GM23338 (cell line): Measurements from ENCODE around the gene CLC. TPM values are rescaled to one million over a fixed set of nuclear protein-coding genes. Genes with fewer than 3 reads are reported as not detected.

ENCODE experiments used
- ATAC-seq: fragments of 200-7000 bp; cut with Tn5 transposase; 3 replicates; pipeline ENCODE4 v1.9.1; 2020
- DNase-seq: peaks from one replicate; pipeline ENCODE4 v3.0.0-alpha.2; 2015; ENCODE audit warnings: low spot score
- H2AFZ ChIP-seq: fragments of 200-600 bp; sonication (generic); 2 replicates; pipeline ENCODE4 v1.8.0; 2016; ENCODE audit warnings: antibody characterized with exemption, mild to moderate bottlenecking, moderate library complexity
- H3F3A ChIP-seq: fragments of 200-600 bp; sonication (generic); replicated peaks from 2 replicates; pipeline ENCODE4 v1.8.0; 2017; ENCODE audit warnings: antibody characterized with exemption, mixed run types, low read depth
- H3K27ac ChIP-seq: fragments of 200-600 bp; sonication (generic); 2 replicates; pipeline ENCODE4 v1.6.1; 2016; ENCODE audit warnings: low read depth
- H3K27me3 ChIP-seq: fragments of 200-600 bp; sonication (generic); 2 replicates; pipeline ENCODE4 v1.8.0; 2016; ENCODE audit warnings: mild to moderate bottlenecking, mixed run types, moderate library complexity; ENCODE audit not compliant: insufficient read depth
- H3K36me3 ChIP-seq: fragments of 200-600 bp; sonication (generic); 2 replicates; pipeline ENCODE4 v1.8.0; 2016; ENCODE audit warnings: mild to moderate bottlenecking; ENCODE audit not compliant: insufficient read depth
- H3K4me1 ChIP-seq: fragments of 200-600 bp; sonication (generic); 2 replicates; pipeline ENCODE4 v1.8.0; 2016; ENCODE audit warnings: mild to moderate bottlenecking, moderate library complexity; ENCODE audit not compliant: insufficient read depth
- H3K4me2 ChIP-seq: fragments of 200-600 bp; sonication (generic); 2 replicates; pipeline ENCODE4 v1.7.1; 2017; ENCODE audit warnings: mixed run types
- H3K4me3 ChIP-seq: fragments of 200-600 bp; sonication (generic); 2 replicates; pipeline ENCODE4 v1.6.1; 2016; ENCODE audit warnings: mixed run types
- H3K79me2 ChIP-seq: fragments of 200-600 bp; sonication (generic); replicated peaks from 2 replicates; pipeline ENCODE4 v1.8.0; 2017; ENCODE audit warnings: mild to moderate bottlenecking; ENCODE audit not compliant: insufficient read depth
- H3K9me2 ChIP-seq: fragments of 200-600 bp; sonication (generic); 2 replicates; pipeline ENCODE4 v1.8.0; 2017; ENCODE audit not compliant: insufficient read depth
- H4K20me1 ChIP-seq: fragments of 200-600 bp; sonication (generic); replicated peaks from 2 replicates; pipeline ENCODE4 v1.8.0; 2017; ENCODE audit warnings: mild to moderate bottlenecking; ENCODE audit not compliant: insufficient read depth
- H3K27ac Mint-ChIP-seq: 2 replicates; pipeline ENCODE4 v1.8.0; 2020; ENCODE audit warnings: inconsistent platforms, mild to moderate bottlenecking, moderate library complexity, mixed read lengths
- H3K27me3 Mint-ChIP-seq: 3 replicates; pipeline ENCODE4 v1.8.0; 2022; ENCODE audit warnings: low read depth, mild to moderate bottlenecking, moderate library complexity, mixed read lengths, inconsistent platforms; ENCODE audit not compliant: insufficient read depth, poor library complexity
- H3K36me3 Mint-ChIP-seq: 3 replicates; pipeline ENCODE4 v1.8.0; 2021; ENCODE audit warnings: low read depth, mild to moderate bottlenecking, inconsistent platforms, moderate library complexity, mixed read lengths
- H3K4me1 Mint-ChIP-seq: 3 replicates; pipeline ENCODE4 v1.8.0; 2020; ENCODE audit warnings: mild to moderate bottlenecking, inconsistent platforms, mixed read lengths
- H3K4me3 Mint-ChIP-seq: 3 replicates; pipeline ENCODE4 v1.8.0; 2021; ENCODE audit warnings: moderate library complexity, mild to moderate bottlenecking, inconsistent platforms, mixed read lengths
- H3K9me3 Mint-ChIP-seq: 3 replicates; pipeline ENCODE4 v1.8.0; 2020; ENCODE audit warnings: moderate library complexity, mild to moderate bottlenecking, inconsistent platforms, mixed read lengths
- CREB1 ChIP-seq: fragments of 250-450 bp; sonication (Bioruptor Pico); IDR thresholded peaks from 2 replicates; pipeline ENCODE4 v1.5.0; 2020; ENCODE audit warnings: low read depth, mild to moderate bottlenecking, moderate library complexity
- ETS1 ChIP-seq: IDR thresholded peaks from 2 replicates; pipeline ENCODE4 v1.6.1; 2016; ENCODE audit warnings: antibody characterized with exemption
- EZH2 ChIP-seq: fragments of 200-600 bp; sonication (generic); IDR thresholded peaks from one replicate; pipeline ENCODE4 v1.8.0; 2017; ENCODE audit warnings: antibody characterized with exemption, mild to moderate bottlenecking, low read depth; ENCODE audit not compliant: unreplicated experiment
- EZH2phosphoT487 ChIP-seq: fragments of 200-600 bp; sonication (generic); IDR thresholded peaks from one replicate; pipeline ENCODE4 v1.8.1; 2018; ENCODE audit warnings: antibody characterized with exemption; ENCODE audit not compliant: unreplicated experiment
- JUNB ChIP-seq: IDR thresholded peaks from one replicate; pipeline ENCODE4 v1.6.1; 2016; ENCODE audit warnings: antibody characterized with exemption; ENCODE audit not compliant: unreplicated experiment
- NANOG ChIP-seq: IDR thresholded peaks from 2 replicates; pipeline ENCODE4 v1.6.1; 2016; ENCODE audit warnings: antibody characterized with exemption, borderline replicate concordance
- POLR2AphosphoS5 ChIP-seq: IDR thresholded peaks from 2 replicates; pipeline ENCODE4 v1.6.1; 2016; ENCODE audit warnings: antibody characterized with exemption, low read depth
- STAT1 ChIP-seq: IDR thresholded peaks from one replicate; pipeline ENCODE4 v1.6.1; 2016; ENCODE audit warnings: antibody characterized with exemption; ENCODE audit not compliant: unreplicated experiment
- ZNF114 ChIP-seq: fragments of 250-450 bp; sonication (Bioruptor Pico); IDR thresholded peaks from 2 replicates; pipeline ENCODE4 v1.5.0; 2020; ENCODE audit warnings: mild to moderate bottlenecking, moderate library complexity
- ZNF331 ChIP-seq: fragments of 250-450 bp; sonication (Bioruptor Pico); IDR thresholded peaks from 2 replicates; pipeline ENCODE4 v1.5.0; 2020; ENCODE audit warnings: low read depth, mild to moderate bottlenecking, moderate library complexity
- polyA plus RNA-seq: library from polyadenylated mRNA; unstranded; fragments of >200 nt; fragmentation: Nextera tagmentation; extraction: Ambion mirVana; gene quantifications from 2 replicates; pipeline ENCODE4 v1.2.1, GENCODE V29; 2016
- total RNA-seq: library from RNA; depleted of rRNA; stranded (reverse); fragments of >200 nt; shearing (Covaris generic); gene quantifications from 2 replicates; pipeline ENCODE4 v1.2.3, GENCODE V29; 2014
- TF ChIP-seq, protein P1 (sequence below): fragments of 250-450 bp; sonication (Bioruptor Pico); IDR thresholded peaks from 2 replicates; pipeline ENCODE4 v1.5.0; 2020; ENCODE audit warnings: mild to moderate bottlenecking, moderate library complexity
- TF ChIP-seq, protein P2 (sequence below): IDR thresholded peaks from one replicate; pipeline ENCODE4 v1.6.1; 2018; ENCODE audit warnings: antibody characterized with exemption; ENCODE audit not compliant: unreplicated experiment

CLC gene
- total and polyA plus RNA-seq, 2 experiments from 2014 or later, result not detected

DNA sequence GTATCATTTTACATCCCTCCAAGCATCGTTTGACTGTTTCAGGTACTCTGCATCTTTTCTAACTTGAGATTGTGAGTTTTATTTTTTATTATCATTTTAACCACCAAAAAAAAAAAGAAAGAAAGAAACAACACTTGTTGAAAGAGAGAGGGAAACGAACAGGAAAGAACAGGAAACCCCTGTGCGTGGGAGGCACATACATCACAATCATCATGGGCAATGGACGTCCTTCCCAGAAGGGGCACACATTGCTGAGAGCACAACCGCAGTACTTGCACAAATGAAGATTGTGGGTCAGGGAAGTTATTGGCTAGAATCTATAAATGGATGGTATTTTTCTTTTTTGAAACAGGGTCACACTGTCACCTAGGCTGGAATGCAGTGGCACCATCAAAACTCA lies 1.7 kb downstream of the CLC start:
- Histone ChIP-seq H3F3A (no peaks in the 10 kb centered on the region), H3K27me3 (no peaks in the 10 kb centered on the region), H2AFZ (no peak overlapping the region), H3K4me2 (no peak overlapping the region), H3K27ac (no peak overlapping the region), H3K4me1 (0 out of 2 replicates have a peak, but pooled peaks cover 12% of the 10 kb centered on the region), H4K20me1 (no peaks in the 10 kb centered on the region), H3K79me2 (no peaks in the 10 kb centered on the region), H3K36me3 (no peaks in the 10 kb centered on the region), H3K4me3 (no peak overlapping the region), H3K9me2 (no peaks in the 10 kb centered on the region)
- ATAC-seq (no peak), DNase-seq (no peak)
- Mint-ChIP-seq H3K4me3 (no peak overlapping the region), H3K4me1 (no peaks in the 10 kb centered on the region), H3K9me3 (no peaks in the 10 kb centered on the region), H3K27ac (no peak overlapping the region), H3K36me3 (no peaks in the 10 kb centered on the region), H3K27me3 (peaks cover 2% of the 10 kb centered on the region)
- no peak for TF ChIP-seq EZH2
- TF ChIP-seq CREB1 (CRISPR knock-in tag), result no peak
- TF ChIP-seq EZH2phosphoT487, result no peak
- no peak for TF ChIP-seq ZNF331 (CRISPR knock-in tag)
- TF ChIP-seq STAT1, result no peak
- TF ChIP-seq, protein P1, sequence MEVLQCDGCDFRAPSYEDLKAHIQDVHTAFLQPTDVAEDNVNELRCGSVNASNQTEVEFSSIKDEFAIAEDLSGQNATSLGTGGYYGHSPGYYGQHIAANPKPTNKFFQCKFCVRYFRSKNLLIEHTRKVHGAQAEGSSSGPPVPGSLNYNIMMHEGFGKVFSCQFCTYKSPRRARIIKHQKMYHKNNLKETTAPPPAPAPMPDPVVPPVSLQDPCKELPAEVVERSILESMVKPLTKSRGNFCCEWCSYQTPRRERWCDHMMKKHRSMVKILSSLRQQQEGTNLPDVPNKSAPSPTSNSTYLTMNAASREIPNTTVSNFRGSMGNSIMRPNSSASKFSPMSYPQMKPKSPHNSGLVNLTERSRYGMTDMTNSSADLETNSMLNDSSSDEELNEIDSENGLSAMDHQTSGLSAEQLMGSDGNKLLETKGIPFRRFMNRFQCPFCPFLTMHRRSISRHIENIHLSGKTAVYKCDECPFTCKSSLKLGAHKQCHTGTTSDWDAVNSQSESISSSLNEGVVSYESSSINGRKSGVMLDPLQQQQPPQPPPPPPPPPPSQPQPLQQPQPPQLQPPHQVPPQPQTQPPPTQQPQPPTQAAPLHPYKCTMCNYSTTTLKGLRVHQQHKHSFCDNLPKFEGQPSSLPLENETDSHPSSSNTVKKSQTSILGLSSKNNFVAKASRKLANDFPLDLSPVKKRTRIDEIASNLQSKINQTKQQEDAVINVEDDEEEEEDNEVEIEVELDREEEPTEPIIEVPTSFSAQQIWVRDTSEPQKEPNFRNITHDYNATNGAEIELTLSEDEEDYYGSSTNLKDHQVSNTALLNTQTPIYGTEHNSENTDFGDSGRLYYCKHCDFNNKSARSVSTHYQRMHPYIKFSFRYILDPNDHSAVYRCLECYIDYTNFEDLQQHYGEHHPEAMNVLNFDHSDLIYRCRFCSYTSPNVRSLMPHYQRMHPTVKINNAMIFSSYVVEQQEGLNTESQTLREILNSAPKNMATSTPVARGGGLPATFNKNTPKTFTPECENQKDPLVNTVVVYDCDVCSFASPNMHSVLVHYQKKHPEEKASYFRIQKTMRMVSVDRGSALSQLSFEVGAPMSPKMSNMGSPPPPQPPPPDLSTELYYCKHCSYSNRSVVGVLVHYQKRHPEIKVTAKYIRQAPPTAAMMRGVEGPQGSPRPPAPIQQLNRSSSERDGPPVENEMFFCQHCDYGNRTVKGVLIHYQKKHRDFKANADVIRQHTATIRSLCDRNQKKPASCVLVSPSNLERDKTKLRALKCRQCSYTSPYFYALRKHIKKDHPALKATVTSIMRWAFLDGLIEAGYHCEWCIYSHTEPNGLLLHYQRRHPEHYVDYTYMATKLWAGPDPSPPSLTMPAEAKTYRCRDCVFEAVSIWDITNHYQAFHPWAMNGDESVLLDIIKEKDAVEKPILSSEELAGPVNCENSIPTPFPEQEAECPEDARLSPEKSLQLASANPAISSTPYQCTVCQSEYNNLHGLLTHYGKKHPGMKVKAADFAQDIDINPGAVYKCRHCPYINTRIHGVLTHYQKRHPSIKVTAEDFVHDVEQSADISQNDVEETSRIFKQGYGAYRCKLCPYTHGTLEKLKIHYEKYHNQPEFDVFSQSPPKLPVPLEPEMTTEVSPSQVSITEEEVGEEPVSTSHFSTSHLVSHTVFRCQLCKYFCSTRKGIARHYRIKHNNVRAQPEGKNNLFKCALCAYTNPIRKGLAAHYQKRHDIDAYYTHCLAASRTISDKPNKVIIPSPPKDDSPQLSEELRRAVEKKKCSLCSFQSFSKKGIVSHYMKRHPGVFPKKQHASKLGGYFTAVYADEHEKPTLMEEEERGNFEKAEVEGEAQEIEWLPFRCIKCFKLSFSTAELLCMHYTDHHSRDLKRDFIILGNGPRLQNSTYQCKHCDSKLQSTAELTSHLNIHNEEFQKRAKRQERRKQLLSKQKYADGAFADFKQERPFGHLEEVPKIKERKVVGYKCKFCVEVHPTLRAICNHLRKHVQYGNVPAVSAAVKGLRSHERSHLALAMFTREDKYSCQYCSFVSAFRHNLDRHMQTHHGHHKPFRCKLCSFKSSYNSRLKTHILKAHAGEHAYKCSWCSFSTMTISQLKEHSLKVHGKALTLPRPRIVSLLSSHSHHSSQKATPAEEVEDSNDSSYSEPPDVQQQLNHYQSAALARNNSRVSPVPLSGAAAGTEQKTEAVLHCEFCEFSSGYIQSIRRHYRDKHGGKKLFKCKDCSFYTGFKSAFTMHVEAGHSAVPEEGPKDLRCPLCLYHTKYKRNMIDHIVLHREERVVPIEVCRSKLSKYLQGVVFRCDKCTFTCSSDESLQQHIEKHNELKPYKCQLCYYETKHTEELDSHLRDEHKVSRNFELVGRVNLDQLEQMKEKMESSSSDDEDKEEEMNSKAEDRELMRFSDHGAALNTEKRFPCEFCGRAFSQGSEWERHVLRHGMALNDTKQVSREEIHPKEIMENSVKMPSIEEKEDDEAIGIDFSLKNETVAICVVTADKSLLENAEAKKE (CRISPR knock-in tag), result no peak
- TF ChIP-seq, protein P2, sequence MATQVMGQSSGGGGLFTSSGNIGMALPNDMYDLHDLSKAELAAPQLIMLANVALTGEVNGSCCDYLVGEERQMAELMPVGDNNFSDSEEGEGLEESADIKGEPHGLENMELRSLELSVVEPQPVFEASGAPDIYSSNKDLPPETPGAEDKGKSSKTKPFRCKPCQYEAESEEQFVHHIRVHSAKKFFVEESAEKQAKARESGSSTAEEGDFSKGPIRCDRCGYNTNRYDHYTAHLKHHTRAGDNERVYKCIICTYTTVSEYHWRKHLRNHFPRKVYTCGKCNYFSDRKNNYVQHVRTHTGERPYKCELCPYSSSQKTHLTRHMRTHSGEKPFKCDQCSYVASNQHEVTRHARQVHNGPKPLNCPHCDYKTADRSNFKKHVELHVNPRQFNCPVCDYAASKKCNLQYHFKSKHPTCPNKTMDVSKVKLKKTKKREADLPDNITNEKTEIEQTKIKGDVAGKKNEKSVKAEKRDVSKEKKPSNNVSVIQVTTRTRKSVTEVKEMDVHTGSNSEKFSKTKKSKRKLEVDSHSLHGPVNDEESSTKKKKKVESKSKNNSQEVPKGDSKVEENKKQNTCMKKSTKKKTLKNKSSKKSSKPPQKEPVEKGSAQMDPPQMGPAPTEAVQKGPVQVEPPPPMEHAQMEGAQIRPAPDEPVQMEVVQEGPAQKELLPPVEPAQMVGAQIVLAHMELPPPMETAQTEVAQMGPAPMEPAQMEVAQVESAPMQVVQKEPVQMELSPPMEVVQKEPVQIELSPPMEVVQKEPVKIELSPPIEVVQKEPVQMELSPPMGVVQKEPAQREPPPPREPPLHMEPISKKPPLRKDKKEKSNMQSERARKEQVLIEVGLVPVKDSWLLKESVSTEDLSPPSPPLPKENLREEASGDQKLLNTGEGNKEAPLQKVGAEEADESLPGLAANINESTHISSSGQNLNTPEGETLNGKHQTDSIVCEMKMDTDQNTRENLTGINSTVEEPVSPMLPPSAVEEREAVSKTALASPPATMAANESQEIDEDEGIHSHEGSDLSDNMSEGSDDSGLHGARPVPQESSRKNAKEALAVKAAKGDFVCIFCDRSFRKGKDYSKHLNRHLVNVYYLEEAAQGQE, result no peak
- no peak for TF ChIP-seq ETS1
- TF ChIP-seq POLR2AphosphoS5, result no peak
- no peak for TF ChIP-seq ZNF114 (CRISPR knock-in tag)
- no peak for TF ChIP-seq NANOG
- no peak for TF ChIP-seq JUNB
